GM20000 (cell line): ENCODE data around the gene CDH26.

Source experiments
- DNase-seq: peaks from one replicate; pipeline ENCODE4 v3.0.0; 2012; ENCODE audit warnings: low spot score
- TF ChIP-seq, protein P1 (sequence below): IDR thresholded peaks from 2 replicates; pipeline ENCODE4 v1.5.1; 2012; ENCODE audit warnings: mild to moderate bottlenecking, control low read depth; ENCODE audit errors: extremely low read depth, missing control alignments

Gene CDH26

GRCh38 chr20:60008130-60008808, 50.0 kb downstream of the CDH26 start:
- no peak for DNase-seq
- TF ChIP-seq, protein P1, sequence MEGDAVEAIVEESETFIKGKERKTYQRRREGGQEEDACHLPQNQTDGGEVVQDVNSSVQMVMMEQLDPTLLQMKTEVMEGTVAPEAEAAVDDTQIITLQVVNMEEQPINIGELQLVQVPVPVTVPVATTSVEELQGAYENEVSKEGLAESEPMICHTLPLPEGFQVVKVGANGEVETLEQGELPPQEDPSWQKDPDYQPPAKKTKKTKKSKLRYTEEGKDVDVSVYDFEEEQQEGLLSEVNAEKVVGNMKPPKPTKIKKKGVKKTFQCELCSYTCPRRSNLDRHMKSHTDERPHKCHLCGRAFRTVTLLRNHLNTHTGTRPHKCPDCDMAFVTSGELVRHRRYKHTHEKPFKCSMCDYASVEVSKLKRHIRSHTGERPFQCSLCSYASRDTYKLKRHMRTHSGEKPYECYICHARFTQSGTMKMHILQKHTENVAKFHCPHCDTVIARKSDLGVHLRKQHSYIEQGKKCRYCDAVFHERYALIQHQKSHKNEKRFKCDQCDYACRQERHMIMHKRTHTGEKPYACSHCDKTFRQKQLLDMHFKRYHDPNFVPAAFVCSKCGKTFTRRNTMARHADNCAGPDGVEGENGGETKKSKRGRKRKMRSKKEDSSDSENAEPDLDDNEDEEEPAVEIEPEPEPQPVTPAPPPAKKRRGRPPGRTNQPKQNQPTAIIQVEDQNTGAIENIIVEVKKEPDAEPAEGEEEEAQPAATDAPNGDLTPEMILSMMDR: no peak

- no peak for DNase-seq
- TF ChIP-seq, protein P1: no peak
Measured at GRCh38 chr20:60009318-60009717, 51.1 kb downstream of the CDH26 start.

DNA sequence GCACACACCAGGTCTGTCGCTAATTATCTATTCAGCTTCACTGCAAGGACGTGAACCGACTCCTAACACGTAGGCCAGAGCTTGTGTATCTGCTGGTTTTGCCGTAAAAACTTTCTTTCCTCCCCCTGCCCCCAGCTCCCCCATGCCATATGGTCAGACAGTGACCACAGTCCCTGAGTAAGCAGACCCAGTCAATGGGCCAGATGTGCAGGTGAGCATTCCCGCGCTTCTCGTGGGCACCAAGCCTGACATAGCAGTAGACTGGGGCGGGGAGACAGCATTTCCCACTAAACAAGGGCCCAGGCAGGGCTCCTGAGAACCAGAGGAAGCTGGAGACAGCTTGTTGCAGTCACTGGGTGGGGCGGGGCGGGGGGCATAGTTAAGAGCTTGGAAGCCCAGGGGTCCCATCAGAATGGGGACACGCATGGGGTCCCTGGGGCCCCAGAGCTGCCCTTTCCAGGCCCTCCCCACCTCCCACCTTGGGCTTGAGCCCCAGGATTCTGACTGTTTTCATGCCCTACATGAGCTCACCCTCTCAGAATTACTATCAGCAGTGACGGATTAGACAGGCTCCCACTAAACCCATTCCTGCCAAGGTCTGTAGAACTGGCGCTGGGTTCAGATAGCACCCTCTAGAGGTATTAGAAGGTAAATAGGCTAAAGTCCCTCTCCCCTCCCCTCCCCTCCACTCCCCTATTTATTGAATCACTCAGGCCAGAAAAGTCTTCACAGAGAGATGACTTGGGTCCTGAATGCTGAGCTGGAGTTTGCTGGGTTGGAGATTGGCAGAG, 51.8 kb downstream of the CDH26 start:
- TF ChIP-seq, protein P1: no peak
- no peak for DNase-seq

DNA sequence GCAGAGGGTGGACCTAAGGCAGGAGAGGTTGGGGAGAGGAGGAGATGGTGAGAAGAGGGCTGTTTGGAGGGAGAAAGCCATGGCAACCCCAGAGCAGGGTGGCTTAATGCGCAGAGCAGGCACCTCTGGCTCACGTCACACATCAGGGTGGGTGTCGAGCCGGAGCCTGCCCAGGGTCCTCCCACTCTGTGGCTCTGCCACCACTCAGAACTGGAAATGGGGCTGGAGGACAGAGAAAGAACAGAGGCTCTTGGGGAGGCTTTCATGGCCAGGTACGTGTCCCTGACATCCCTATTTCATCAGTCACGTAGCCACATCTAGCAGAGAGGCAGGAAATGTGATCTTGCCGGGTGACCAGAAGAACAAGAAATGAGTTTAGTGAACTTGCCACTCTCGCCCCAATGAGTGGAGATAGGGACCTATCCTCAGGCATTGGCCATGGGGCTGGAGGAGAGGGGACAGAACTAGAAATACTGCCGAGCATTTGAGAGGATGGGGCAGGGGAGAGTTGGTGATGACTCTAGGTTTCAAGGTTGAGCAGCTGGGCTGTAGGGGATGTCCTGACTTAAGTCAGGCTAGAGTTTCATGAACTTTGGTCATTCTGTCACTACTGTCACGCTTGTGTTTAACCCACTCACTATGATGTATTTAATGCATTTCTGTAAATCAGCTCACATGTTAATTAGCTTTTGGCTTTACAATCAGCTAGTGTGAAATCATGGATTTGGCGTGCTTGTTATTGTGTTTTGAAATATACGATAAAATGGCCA, 52.7 kb downstream of the CDH26 start:
- no peak for DNase-seq
- TF ChIP-seq, protein P1: no peak

GRCh38 chr20:60011512-60012507, 53.6 kb downstream of the CDH26 start:
- TF ChIP-seq, protein P1: no peak
- DNase-seq: no peak

GRCh38 chr20:60013296-60014139, 55.3 kb downstream of the CDH26 start:
- TF ChIP-seq, protein P1: no peak

More at GRCh38 chr20:60013296-60014139, 55.3 kb downstream of the CDH26 start:
- DNase-seq: no peak
